Measurements from ENCODE around the gene RAD23B. TPM values are rescaled to one million over a fixed set of nuclear protein-coding genes. Genes with fewer than 3 reads are reported as not detected.

The RAD23B gene
- total and polyA plus RNA-seq, 8 donors = 19.5 to 81.2 (median 65.3) TPM

DNA sequence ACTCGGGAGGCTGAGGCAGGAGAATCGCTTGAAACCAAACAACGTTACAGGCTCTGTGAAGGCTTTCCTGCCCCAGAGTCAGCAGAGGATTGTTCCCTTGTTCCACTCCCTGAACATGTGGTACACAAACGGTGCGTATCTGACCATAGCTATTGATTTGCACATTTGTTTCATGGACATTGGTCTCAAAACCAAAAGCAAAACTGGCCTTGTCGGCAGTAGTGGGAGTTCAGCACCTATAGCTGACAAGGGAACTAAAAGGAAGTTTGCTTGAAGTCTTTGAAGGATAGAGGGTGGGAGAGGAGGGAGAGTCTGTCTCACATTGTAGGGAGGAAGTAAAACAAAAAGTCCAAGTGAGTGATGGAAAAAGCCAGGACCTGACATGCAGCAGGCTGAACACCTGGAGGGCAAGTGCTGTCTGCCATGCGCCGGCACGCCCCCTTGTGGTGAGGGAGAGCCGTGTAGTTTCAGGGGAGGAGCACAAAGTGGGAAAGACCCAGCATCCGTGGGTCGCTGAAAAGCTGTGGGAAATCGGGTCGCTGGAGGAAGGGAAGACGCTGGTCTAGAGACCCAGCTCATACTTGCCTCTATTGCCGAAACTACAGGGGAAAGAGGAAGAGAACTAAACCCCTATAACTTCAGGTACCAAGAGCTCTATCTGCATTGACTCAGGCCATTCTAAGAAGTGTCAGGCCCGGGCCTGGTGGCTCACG lies 58.0 kb downstream of the RAD23B start:
- TF ChIP-seq, protein P1, sequence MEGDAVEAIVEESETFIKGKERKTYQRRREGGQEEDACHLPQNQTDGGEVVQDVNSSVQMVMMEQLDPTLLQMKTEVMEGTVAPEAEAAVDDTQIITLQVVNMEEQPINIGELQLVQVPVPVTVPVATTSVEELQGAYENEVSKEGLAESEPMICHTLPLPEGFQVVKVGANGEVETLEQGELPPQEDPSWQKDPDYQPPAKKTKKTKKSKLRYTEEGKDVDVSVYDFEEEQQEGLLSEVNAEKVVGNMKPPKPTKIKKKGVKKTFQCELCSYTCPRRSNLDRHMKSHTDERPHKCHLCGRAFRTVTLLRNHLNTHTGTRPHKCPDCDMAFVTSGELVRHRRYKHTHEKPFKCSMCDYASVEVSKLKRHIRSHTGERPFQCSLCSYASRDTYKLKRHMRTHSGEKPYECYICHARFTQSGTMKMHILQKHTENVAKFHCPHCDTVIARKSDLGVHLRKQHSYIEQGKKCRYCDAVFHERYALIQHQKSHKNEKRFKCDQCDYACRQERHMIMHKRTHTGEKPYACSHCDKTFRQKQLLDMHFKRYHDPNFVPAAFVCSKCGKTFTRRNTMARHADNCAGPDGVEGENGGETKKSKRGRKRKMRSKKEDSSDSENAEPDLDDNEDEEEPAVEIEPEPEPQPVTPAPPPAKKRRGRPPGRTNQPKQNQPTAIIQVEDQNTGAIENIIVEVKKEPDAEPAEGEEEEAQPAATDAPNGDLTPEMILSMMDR (IDR thresholded peaks at IDR 0.05) = peak; percentile 65 to 91 (median 82)
- WGBS, 2 donors = 27 to 32% methylated on average over 18 of the region's 18 CpGs
- intact Hi-C loops (cut with DNase I) = loop anchor here in 1 of 3 donors (10.0 kb wide), 1 partner anchor 106 kb away; no protein-coding TSS in a partner anchor
- ATAC-seq (peak; percentile 73 to 92 (median 87)), DNase-seq (peak; percentile 69 to 96 (median 83)), FAIRE-seq (no peak)
- Histone ChIP-seq H3K27ac (no peak overlapping the region), H3K4me3 (no peak overlapping the region), H3K27me3 (no peaks in the 10 kb centered on the region), H3K36me3 (no peaks in the 10 kb centered on the region), H3K9me3 (no peaks in the 10 kb centered on the region), H3K4me1 (peaks cover 0 to 15% (median 0%) of the 10 kb centered on the region in 3 donors)

DNA sequence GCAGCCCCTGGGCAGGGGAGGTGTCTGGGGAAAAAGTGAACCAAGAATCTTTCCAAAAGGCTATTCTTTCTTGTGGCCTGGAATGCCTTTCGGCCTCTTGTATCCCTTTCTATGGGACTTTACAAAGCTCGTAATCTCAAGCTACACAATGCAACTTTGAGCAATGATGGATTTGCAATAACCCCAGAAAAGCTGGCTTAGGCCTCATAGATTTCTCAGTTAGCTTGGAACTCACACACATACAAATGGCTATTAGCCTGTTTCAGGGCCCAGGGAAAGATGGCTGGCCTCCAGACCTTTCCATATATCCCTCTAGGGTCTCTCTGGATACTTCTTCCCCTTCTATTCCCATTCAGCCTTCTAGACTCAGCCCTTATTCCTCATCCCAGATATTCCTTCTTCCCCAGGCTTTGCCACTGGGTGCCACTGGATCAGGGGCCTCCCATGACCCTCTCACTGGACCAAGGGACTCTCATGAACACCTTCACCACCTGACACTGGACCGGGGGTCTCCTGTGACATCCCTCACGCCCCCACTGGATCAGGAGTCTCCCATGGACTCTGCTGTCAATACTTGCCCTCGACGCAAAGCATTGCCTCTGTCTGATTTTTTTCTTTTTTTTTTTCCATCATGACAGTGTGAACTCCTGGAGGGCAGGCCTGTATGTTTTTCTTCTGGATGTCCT lies 59.5 kb downstream of the RAD23B start:
- no peak for FAIRE-seq
- no peaks in the 10 kb centered on the region for H3K9me3 ChIP-seq
- intact Hi-C loops (cut with DNase I) = loop anchor here in 1 of 3 donors (10.0 kb wide), 1 partner anchor 108 kb away; no protein-coding TSS in a partner anchor
- peaks cover 0 to 5% (median 0%) of the 10 kb centered on the region in 3 donors for H3K4me1 ChIP-seq
- TF ChIP-seq, protein P1 (IDR thresholded peaks at IDR 0.05) = no peak
- DNase-seq = no peak
- ATAC-seq = no peak
- H3K27ac ChIP-seq = no peak overlapping the region
- H3K27me3 ChIP-seq = no peaks in the 10 kb centered on the region
- no peak overlapping the region for H3K4me3 ChIP-seq
- H3K36me3 ChIP-seq = no peaks in the 10 kb centered on the region
- WGBS, 2 donors = 86 to 92% methylated on average over 6 of the region's 6 CpGs

DNA sequence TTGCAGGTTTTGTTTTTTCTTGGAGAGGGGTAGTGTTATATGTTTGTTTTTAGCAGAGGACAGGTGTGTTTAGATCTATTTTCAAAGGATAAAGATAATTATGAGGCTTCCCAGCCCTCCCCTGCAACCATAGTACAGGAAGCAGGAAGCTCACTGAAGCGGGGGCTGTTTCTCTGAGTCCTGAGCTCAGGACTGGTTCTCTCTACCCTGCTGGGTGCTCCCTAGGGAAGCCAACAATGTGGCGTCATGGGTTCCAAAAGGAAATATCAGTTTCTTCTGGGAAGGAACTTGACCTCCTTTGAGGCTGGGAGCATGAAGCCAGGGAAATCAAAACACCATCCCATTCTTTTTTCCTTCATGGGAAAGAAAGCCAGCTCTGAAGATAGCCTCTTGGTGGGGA lies 62.2 kb downstream of the RAD23B start:
- H3K4me1 ChIP-seq = peaks cover 0 to 5% (median 0%) of the 10 kb centered on the region in 3 donors
- DNase-seq = no peak
- intact Hi-C loops (cut with DNase I) = loop anchor here in 1 of 3 donors (10.0 kb wide), 1 partner anchor 111 kb away; no protein-coding TSS in a partner anchor
- H3K27me3 ChIP-seq = no peaks in the 10 kb centered on the region
- no peak overlapping the region for H3K4me3 ChIP-seq
- TF ChIP-seq, protein P1 (IDR thresholded peaks at IDR 0.05) = no peak
- 63 to 68% methylated on average over 2 of the region's 2 CpGs for WGBS, 2 donors
- no peak overlapping the region for H3K27ac ChIP-seq
- no peak for FAIRE-seq
- no peak for ATAC-seq
- no peaks in the 10 kb centered on the region for H3K36me3 ChIP-seq
- no peaks in the 10 kb centered on the region for H3K9me3 ChIP-seq

DNA sequence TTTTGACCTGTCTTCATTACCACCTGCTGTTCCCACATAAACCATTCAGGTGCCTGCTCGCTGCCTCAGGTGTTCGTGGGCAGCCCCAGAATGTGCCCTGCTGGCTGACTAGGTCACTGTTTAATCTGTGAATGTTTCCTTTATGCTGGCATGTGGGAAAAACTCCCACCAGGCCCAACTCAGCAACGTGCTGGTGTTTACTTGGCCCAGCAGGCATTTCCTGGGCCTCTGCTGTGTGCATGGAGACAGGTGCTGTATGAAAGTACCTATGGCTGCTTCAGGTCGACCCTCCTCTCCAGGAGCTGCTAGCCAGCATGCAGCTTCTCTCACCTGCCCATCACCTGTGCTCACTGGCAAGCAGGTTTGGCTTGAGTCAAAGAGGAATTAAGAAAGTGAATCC lies 65.8 kb downstream of the RAD23B start:
- 25% methylated on average over 4 of the region's 4 CpGs for WGBS, 2 donors
- TF ChIP-seq, protein P1 (IDR thresholded peaks at IDR 0.05) = no peak
- intact Hi-C loops (cut with DNase I) = loop anchor here in 1 of 3 donors (10.0 kb wide), 1 partner anchor 114 kb away; no protein-coding TSS in a partner anchor
- Histone ChIP-seq H3K36me3 (no peaks in the 10 kb centered on the region), H3K4me1 (no peaks in the 10 kb centered on the region), H3K27ac (no peak overlapping the region), H3K9me3 (no peaks in the 10 kb centered on the region), H3K27me3 (no peaks in the 10 kb centered on the region), H3K4me3 (no peak overlapping the region)
- DNase-seq (no peak), ATAC-seq (peak in 3 of 4 donors; percentile 20 to 44 (median 32)), FAIRE-seq (no peak)

Data from pancreas (tissue), 10 donors.